Measurements from ENCODE around the gene OR14I1.
"Not testable (repeated sequence)": the region's sequence is repeated elsewhere in the genome, so short reads cannot be mapped to it uniquely, and the experiment has no call there.

OR14I1 gene

GRCh38 chr1:248686815-248687214 is 15.8 kb downstream of the OR14I1 start:
- FAIRE-seq: no peak

- FAIRE-seq: no peak
Measured at GRCh38 chr1:248681651-248682050, 20.9 kb downstream of the OR14I1 start.

GRCh38 chr1:248670003-248670402 is 32.6 kb downstream of the OR14I1 start:
- FAIRE-seq: no peak

- not testable (repeated sequence) for FAIRE-seq
Measured at GRCh38 chr1:248663453-248664328, 38.9 kb downstream of the OR14I1 start.

GRCh38 chr1:248656797-248657196 is 45.8 kb downstream of the OR14I1 start:
- FAIRE-seq: not testable (repeated sequence)

GRCh38 chr1:248655354-248655753 is 47.2 kb downstream of the OR14I1 start, which contains the start of gene OR2T27:
OR2T27 (minus strand) TSS chr1:248655528; CDS start chr1:248650884, 4,644 bp downstream.
- FAIRE-seq: not testable (repeated sequence)

Data from colon (tissue), 2 donors.